ENCODE measurements around the gene ASCC3. TPM values are rescaled to one million over a fixed set of nuclear protein-coding genes. Genes with fewer than 3 reads are reported as not detected.

ASCC3 gene
- total RNA-seq, 2 experiments from 2014 or later = 28.5 to 47.5 TPM

GRCh38 chr6:100905067-100905466 is 23.9 kb upstream of the ASCC3 start:
- H3K9me3 ChIP-seq (ENCODE audit: low read length) = no peaks in the 10 kb centered on the region
- intact Hi-C loops (cut with micrococcal nuclease; ENCODE audit: unreplicated experiment) = no loop called here
- H3K4me2 ChIP-seq (ENCODE audit: low read length) = no peak overlapping the region
- TF ChIP-seq EZH2phosphoT487 (IDR thresholded peaks at IDR 0.05; ENCODE audit: borderline replicate concordance, low read depth, low read length) (no peak), CTCF (conservative IDR thresholded peaks at IDR 0.05; ENCODE audit: low read length) (no peak)
- no peaks in the 10 kb centered on the region for H3K36me3 ChIP-seq (ENCODE audit: insufficient read depth, low read length)
- no peak overlapping the region for H3K4me3 ChIP-seq (ENCODE audit: low read depth, low read length, poor library complexity, severe bottlenecking)
- H3K27ac ChIP-seq (ENCODE audit: low read depth, low read length, poor library complexity, severe bottlenecking) = no peak overlapping the region
- no peaks in the 10 kb centered on the region for H3K79me2 ChIP-seq (ENCODE audit: insufficient read depth, low read depth, low read length)
- no peaks in the 10 kb centered on the region for H3K9me2 ChIP-seq (ENCODE audit: insufficient read depth, low read length)
- no peak for DNase-seq (ENCODE audit: low spot score)
- no peaks in the 10 kb centered on the region for H3K4me1 ChIP-seq (ENCODE audit: insufficient read depth, low read length, poor library complexity, severe bottlenecking)
- ChIA-PET CTCF (ENCODE audit: unreplicated experiment) (no interaction called here), POLR2A (interaction anchor here (0.6 to 0.7 kb wide), 3 partner anchors 106 to 901 kb away, joined by 3 to 6 read pairs (median 4); no protein-coding TSS in a partner anchor)
- no peaks in the 10 kb centered on the region for H4K20me1 ChIP-seq (ENCODE audit: insufficient read depth, low read length)
- BruUV-seq (replicated peaks) = no TSS peak
- H2AFZ ChIP-seq (ENCODE audit: low read length) = no peak overlapping the region

GRCh38 chr6:100904316-100904715 is 23.2 kb upstream of the ASCC3 start:
- TF ChIP-seq CTCF (conservative IDR thresholded peaks at IDR 0.05; ENCODE audit: low read length) = no peak
- TF ChIP-seq EZH2phosphoT487 (IDR thresholded peaks at IDR 0.05; ENCODE audit: borderline replicate concordance, low read depth, low read length) = no peak
- POLR2A ChIA-PET = interaction anchor here (0.5 to 0.7 kb wide), 3 partner anchors 106 to 948 kb away, joined by 3 to 6 read pairs (median 3); no protein-coding TSS in a partner anchor
- no peaks in the 10 kb centered on the region for H3K79me2 ChIP-seq (ENCODE audit: insufficient read depth, low read depth, low read length)
- H4K20me1 ChIP-seq (ENCODE audit: insufficient read depth, low read length) = no peaks in the 10 kb centered on the region
- no peak for DNase-seq (ENCODE audit: low spot score)
- no peaks in the 10 kb centered on the region for H3K9me2 ChIP-seq (ENCODE audit: insufficient read depth, low read length)
- intact Hi-C loops (cut with micrococcal nuclease; ENCODE audit: unreplicated experiment) = no loop called here
- H3K4me2 ChIP-seq (ENCODE audit: low read length) = no peak overlapping the region
- CTCF ChIA-PET (ENCODE audit: unreplicated experiment) = no interaction called here
- no peaks in the 10 kb centered on the region for H3K4me1 ChIP-seq (ENCODE audit: insufficient read depth, low read length, poor library complexity, severe bottlenecking)
- H3K4me3 ChIP-seq (ENCODE audit: low read depth, low read length, poor library complexity, severe bottlenecking) = no peak overlapping the region
- H3K36me3 ChIP-seq (ENCODE audit: insufficient read depth, low read length) = no peaks in the 10 kb centered on the region
- H2AFZ ChIP-seq (ENCODE audit: low read length) = no peak overlapping the region
- no peak overlapping the region for H3K27ac ChIP-seq (ENCODE audit: low read depth, low read length, poor library complexity, severe bottlenecking)
- no peaks in the 10 kb centered on the region for H3K9me3 ChIP-seq (ENCODE audit: low read length)
- no TSS peak for BruUV-seq (replicated peaks)

- intact Hi-C loops (cut with micrococcal nuclease; ENCODE audit: unreplicated experiment) = no loop called here
- H3K79me2 ChIP-seq (ENCODE audit: insufficient read depth, low read depth, low read length) = no peaks in the 10 kb centered on the region
- no TSS peak for BruUV-seq (replicated peaks)
- no peaks in the 10 kb centered on the region for H3K9me3 ChIP-seq (ENCODE audit: low read length)
- no peak for DNase-seq (ENCODE audit: low spot score)
- no peak overlapping the region for H3K4me2 ChIP-seq (ENCODE audit: low read length)
- H3K4me1 ChIP-seq (ENCODE audit: insufficient read depth, low read length, poor library complexity, severe bottlenecking) = no peaks in the 10 kb centered on the region
- no peak overlapping the region for H2AFZ ChIP-seq (ENCODE audit: low read length)
- no peak for TF ChIP-seq EZH2phosphoT487 (IDR thresholded peaks at IDR 0.05; ENCODE audit: borderline replicate concordance, low read depth, low read length)
- no peak for TF ChIP-seq CTCF (conservative IDR thresholded peaks at IDR 0.05; ENCODE audit: low read length)
- no peaks in the 10 kb centered on the region for H3K9me2 ChIP-seq (ENCODE audit: insufficient read depth, low read length)
- no peaks in the 10 kb centered on the region for H4K20me1 ChIP-seq (ENCODE audit: insufficient read depth, low read length)
- H3K27ac ChIP-seq (ENCODE audit: low read depth, low read length, poor library complexity, severe bottlenecking) = no peak overlapping the region
- ChIA-PET POLR2A (interaction anchor here (0.6 to 1.9 kb wide), 4 partner anchors 10 to 56 kb away, joined by 3 to 7 read pairs (median 4); no protein-coding TSS in a partner anchor), CTCF (ENCODE audit: unreplicated experiment) (no interaction called here)
- H3K4me3 ChIP-seq (ENCODE audit: low read depth, low read length, poor library complexity, severe bottlenecking) = no peak overlapping the region
- no peaks in the 10 kb centered on the region for H3K36me3 ChIP-seq (ENCODE audit: insufficient read depth, low read length)
Observed at GRCh38 chr6:100901582-100901981, 20.5 kb upstream of the ASCC3 start.

All from OCI-LY7 (cell line).